VCaP (cell line): ENCODE data around the gene FHIT.
"Not testable (repeated sequence)": the region's sequence is repeated elsewhere in the genome, so short reads cannot be mapped to it uniquely, and the experiment has no call there.

Source experiments
- H3K27ac ChIP-seq: fragments of 450-650 bp; 2 replicates; pipeline ENCODE4 v1.5.1; 2017
- TF ChIP-seq, protein P1 (sequence below): fragments of 450-650 bp; conservative IDR thresholded peaks from 2 replicates; pipeline ENCODE4 v1.5.1; 2017; ENCODE audit warnings: mild to moderate bottlenecking, moderate library complexity

The FHIT gene

DNA sequence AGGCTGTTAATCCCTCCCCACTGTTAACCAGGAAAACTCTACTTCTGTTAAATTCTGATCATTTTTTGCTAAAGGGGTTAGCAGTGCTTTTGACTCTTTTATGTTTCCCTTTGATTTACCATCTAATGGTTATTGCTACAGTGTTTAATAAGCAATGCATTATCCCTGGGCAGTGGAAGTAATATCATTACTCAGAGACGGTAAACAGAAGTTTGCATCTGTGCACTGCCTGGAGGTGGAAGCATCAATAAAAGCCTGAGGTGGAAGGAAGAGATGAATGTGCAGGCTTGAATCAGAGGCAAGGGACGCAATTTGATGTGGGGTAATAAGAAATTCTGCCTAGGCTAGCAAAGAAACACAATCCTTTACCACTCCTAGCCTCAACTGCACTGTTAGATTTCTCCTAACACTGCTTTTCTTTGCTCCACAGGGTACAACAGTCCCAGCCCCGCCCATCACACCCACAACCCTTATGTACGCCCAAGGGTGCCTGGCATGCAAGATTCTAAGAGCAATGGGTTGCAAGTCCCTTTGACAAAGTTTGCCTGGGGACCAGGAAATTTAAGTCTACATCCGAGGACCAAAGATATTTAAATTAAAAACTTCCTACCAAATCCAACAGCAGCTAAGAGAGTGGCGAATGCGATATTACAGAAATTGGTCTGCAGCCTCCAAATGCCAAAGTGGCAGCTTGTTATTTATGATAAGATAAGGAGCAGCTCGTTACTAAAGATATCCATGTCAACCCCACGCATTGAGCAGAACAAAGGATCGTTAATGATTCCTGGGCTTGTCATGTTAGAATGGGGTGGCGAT is 261.4 kb downstream of the FHIT start:
- TF ChIP-seq, protein P1, sequence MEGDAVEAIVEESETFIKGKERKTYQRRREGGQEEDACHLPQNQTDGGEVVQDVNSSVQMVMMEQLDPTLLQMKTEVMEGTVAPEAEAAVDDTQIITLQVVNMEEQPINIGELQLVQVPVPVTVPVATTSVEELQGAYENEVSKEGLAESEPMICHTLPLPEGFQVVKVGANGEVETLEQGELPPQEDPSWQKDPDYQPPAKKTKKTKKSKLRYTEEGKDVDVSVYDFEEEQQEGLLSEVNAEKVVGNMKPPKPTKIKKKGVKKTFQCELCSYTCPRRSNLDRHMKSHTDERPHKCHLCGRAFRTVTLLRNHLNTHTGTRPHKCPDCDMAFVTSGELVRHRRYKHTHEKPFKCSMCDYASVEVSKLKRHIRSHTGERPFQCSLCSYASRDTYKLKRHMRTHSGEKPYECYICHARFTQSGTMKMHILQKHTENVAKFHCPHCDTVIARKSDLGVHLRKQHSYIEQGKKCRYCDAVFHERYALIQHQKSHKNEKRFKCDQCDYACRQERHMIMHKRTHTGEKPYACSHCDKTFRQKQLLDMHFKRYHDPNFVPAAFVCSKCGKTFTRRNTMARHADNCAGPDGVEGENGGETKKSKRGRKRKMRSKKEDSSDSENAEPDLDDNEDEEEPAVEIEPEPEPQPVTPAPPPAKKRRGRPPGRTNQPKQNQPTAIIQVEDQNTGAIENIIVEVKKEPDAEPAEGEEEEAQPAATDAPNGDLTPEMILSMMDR = no peak
- no peak overlapping the region for H3K27ac ChIP-seq

DNA sequence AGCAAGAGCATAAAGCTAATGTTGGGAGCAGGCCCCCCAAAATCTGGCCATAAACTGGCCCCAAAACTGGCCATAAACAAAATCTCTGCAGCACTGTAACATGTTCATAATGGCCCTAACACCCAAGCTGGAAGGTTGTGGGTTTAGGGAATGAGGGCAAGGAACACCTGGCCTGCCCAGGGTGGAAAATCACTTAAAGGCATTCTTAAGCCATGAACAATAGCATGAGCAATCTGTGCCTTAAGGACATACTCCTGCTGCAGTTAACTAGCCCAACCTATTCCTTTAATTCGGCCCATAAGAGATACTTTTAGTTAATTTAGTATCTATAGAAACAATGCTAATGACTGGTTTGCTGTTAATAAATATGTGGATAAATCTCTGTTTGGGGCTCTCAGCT is 264.1 kb downstream of the FHIT start:
- H3K27ac ChIP-seq = not testable (repeated sequence)

DNA sequence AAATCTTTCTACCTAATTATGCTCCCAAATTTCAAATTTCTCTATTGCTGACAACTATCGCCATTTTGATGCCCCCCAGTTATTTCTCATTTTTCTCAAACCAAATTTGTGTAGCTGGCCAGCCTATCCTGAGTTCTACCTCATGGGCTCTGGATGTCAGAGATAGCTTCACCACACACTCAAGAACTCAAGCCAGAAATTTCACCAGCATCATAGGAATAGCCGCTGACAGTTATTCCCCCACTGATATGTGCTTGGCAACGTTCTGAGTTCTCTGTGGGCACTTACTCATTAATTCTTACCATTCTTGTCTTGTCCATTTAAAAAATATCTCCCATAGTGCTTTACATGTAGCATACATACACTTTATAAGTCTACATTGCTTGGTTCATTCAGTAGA is 264.7 kb downstream of the FHIT start:
- TF ChIP-seq, protein P1 = no peak
- no peak overlapping the region for H3K27ac ChIP-seq

DNA sequence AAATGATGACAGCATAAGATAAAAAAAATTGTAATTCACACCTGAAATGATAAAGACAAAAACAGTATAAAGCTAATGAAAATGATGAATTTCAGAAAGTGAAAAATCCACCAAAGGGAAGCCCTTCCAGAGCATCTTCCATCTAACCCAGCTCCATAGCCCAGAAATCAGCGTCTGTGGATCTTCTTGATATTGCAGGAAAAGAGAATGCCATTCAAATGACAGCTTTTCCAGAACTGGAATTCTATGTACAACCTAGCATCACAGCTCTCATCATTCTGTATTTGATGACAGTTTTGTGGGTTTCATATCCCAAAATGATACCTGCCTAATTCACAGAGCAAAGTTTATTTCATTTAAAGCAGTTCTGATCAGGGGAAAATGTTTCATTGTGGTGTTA is 267.3 kb downstream of the FHIT start:
- no peak overlapping the region for H3K27ac ChIP-seq
- TF ChIP-seq, protein P1 = no peak

DNA sequence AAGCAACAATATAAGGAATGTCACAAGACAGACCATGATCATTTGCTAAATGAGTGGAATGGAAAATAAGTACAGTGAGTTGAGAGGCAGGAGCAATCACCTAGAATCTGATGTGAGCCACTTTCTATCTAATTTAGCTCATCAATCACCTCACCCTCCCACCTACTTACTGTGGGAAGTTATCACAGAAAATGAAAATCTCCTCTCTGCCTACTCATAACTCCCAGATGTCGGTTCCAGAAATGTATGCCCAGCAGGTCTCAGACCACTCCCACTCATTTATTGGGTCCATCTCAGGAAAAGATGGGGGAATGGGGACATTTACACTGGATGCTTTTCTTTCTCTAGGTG is 270.9 kb downstream of the FHIT start:
- no peak overlapping the region for H3K27ac ChIP-seq
- TF ChIP-seq, protein P1 = no peak

DNA sequence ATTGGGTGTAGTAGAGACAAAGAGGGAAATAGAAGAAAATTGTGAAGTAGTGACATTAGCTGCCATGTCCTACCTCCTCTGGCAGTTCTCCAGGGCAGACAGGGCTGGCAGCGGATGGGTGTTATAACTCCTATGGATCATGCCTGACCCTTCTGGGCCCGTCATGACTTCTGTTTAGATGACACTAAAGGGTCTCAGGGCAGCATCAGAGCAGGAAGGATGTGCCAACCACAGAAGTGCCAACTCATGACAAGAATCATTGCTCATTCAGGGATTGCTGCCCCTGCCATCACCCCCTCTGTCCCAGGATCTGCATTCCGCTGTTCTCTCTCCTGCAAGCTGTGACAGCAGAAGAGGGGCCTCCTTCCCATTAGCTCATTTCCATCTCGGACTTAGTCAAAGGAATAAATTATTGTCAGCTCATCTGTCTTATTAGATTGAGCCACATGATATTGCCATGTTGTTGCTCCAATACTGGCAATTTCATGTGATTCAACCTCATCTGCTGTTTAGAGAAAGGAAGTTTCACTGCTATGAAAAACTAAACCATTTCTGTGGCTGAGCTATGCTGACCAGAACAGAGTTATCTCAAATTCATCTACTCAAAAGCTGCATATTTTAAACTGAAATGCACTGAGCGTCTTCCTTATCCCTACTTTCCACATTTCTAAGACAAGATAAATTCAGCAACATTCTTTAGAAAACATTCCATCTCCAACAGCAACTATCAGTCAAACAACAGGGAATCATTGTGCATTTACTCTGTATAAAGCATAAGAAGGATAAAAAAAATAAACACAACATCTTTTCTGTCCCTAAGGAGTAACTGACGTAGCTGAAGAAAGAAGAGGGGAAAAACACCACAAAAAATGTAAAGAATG is 271.6 kb downstream of the FHIT start:
- TF ChIP-seq, protein P1 = no peak
- no peak overlapping the region for H3K27ac ChIP-seq

DNA sequence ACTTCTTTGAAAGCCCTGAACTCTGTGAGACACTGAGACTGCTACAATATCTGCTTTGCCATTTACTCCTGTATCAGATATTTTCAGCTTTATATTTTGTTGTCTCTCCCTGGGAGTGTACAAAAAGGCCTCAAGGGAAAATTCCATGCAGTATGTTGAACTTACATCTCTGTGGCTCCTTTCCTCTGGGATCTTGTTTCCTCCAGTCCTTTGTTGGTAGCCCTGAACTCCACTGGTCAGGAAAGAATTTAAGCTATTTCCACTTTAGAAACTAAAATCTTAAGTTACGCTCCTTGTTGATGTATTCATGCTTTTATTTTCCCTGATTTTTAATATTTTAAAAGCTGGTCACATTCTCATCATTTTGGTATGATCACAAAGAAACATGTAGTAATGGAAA is 277.9 kb downstream of the FHIT start:
- TF ChIP-seq, protein P1 = no peak
- H3K27ac ChIP-seq = no peak overlapping the region

DNA sequence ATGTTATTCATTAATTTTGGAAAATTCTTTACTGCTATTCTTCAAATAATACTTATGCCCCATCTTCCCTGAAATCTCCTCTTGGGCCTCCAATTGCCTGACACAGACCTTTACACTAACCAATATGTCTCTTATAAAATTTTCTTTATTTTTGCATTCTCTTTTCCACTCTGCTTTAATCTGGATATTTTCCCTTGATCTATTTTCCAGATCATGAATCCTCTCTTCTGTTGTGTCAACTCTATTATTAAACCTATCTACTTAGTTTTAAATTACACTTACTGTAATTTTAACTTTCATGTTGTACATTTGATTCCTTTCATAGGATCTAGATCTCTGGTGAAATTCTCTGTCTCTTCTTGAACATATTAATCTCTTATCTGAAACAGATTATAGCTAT is 278.7 kb downstream of the FHIT start:
- TF ChIP-seq, protein P1 = no peak
- no peak overlapping the region for H3K27ac ChIP-seq
